Lung (tissue), 12 donors: ENCODE data around the gene DTD2. TPM values are rescaled to one million over a fixed set of nuclear protein-coding genes. Genes with fewer than 3 reads are reported as not detected.

Experiments
- ATAC-seq: fragments of 200-7000 bp; cut with Tn5 transposase; one replicate; pipeline ENCODE4 v1.9.1; 2020; ENCODE audit warnings: moderate number of reproducible peaks; ENCODE audit not compliant: insufficient read depth, low FRiP score
- DNase-seq, 3 donors: peaks; one replicate each; pipeline ENCODE4 v3.0.0-alpha.2; 2013 to 2017
- H3K27ac ChIP-seq, 2 donors: one replicate each; pipeline ENCODE4 v1.5.1; 2013; ENCODE audit warnings: mild to moderate bottlenecking in 2 of 2, moderate library complexity in 2 of 2, control low read depth in 1 of 2, inconsistent platforms in 1 of 2, low read depth in 1 of 2, low read length in 1 of 2
- H3K27me3 ChIP-seq, 3 donors: one replicate each; pipeline ENCODE4 v1.5.1; 2013; ENCODE audit warnings: low read length in 2 of 3; ENCODE audit not compliant: control insufficient read depth in 3 of 3, insufficient read depth in 3 of 3
- H3K36me3 ChIP-seq, 4 donors: one replicate each; pipeline ENCODE4 v1.5.1; 2013; ENCODE audit warnings: low read length in 4 of 4, mild to moderate bottlenecking in 1 of 4, moderate library complexity in 1 of 4; ENCODE audit not compliant: control insufficient read depth in 4 of 4, insufficient read depth in 4 of 4
- H3K4me1 ChIP-seq, 5 donors: one replicate each; pipeline ENCODE4 v1.5.1; 2013; ENCODE audit warnings: low read length in 5 of 5, mild to moderate bottlenecking in 2 of 5, moderate library complexity in 1 of 5; ENCODE audit not compliant: control insufficient read depth in 5 of 5, insufficient read depth in 5 of 5
- H3K4me3 ChIP-seq: one replicate; pipeline ENCODE4 v1.5.1; 2013; ENCODE audit warnings: mild to moderate bottlenecking, control low read depth, moderate library complexity
- H3K9ac ChIP-seq, 2 donors: one replicate each; pipeline ENCODE4 v1.5.1; 2013; ENCODE audit warnings: low read length in 2 of 2, control low read depth in 1 of 2; ENCODE audit not compliant: insufficient read depth in 1 of 2
- H3K9me3 ChIP-seq, 4 donors: one replicate each; pipeline ENCODE4 v1.5.1; 2013; ENCODE audit warnings: low read length in 3 of 4, mild to moderate bottlenecking in 1 of 4, moderate library complexity in 1 of 4; ENCODE audit not compliant: control insufficient read depth in 4 of 4, insufficient read depth in 3 of 4
- WGBS, 2 donors: extraction: QIAGEN DNeasy Blood & Tissue Kit; methylation state at CpG; one replicate each; pipeline ENCODE4 v1.1.7; 2013; 5-methylcytosine and 5-hydroxymethylcytosine counted together
- polyA plus RNA-seq, 2 donors: library from polyadenylated mRNA; stranded (reverse); fragments of 200-250 nt; gene quantifications; one replicate each; pipeline ENCODE4 v1.2.1, GENCODE V29; 2013
- total RNA-seq, 2 donors: library from RNA; depleted of rRNA in 1 of 2; stranded (reverse); fragments of >200 nt in 1 of 2; gene quantifications; one replicate each; pipeline ENCODE4 v1.2.1, GENCODE V29; 2014 to 2021
- TF ChIP-seq, protein P1 (sequence below): IDR thresholded peaks from 2 replicates; pipeline ENCODE4 v1.5.1; 2012; ENCODE audit warnings: mild to moderate bottlenecking; ENCODE audit errors: control extremely low read depth, extremely low read depth
- donor health status: control.
- donor health status: control.
- donor health status: Bipolar disorder and iron deficiency.
- donor health status: healthy.
- donor health status: DM: yes; HTN: yes; CAD: no.

Gene DTD2
- total and polyA plus RNA-seq, 4 donors = 10.4 to 33.3 (median 17.3) TPM

GRCh38 chr14:31401369-31401932 is 55.9 kb downstream of the DTD2 start:
- no peak for ATAC-seq

DNA sequence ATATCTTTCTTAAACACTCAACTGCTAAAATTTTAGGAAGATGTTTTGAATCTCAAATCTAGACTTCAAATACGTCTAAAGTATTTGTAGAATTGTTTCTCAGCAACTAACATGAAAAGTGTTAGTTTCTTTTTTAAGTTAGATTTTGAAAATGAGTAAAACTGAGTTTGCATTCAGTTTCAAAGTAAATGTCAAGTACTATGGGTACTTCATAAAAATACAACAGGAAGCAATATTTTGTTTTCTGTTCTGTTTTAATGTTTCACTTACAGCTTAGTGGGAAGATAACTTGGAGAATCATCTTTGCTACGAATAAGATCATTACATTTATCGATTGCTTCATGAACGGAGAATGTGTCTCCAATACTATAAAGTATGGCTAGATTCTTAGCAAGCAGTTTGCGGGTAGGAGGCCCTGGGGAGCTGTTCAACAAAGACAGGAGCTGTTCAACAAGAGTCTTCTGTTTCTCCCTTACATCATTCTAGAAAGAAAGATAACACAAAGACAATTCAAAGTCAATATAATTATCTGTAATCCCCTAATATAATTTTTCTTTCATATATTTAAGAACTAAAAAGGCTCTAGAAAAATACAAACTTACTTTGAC is 57.2 kb downstream of the DTD2 start:
- H3K4me3 ChIP-seq = no peak overlapping the region
- H3K27ac ChIP-seq = no peak overlapping the region
- DNase-seq (no peak), ATAC-seq (no peak)
- peaks cover 0 to 14% (median 12%) of the 10 kb centered on the region in 4 donors for H3K36me3 ChIP-seq
- no peaks in the 10 kb centered on the region for H3K27me3 ChIP-seq
- TF ChIP-seq, protein P1, sequence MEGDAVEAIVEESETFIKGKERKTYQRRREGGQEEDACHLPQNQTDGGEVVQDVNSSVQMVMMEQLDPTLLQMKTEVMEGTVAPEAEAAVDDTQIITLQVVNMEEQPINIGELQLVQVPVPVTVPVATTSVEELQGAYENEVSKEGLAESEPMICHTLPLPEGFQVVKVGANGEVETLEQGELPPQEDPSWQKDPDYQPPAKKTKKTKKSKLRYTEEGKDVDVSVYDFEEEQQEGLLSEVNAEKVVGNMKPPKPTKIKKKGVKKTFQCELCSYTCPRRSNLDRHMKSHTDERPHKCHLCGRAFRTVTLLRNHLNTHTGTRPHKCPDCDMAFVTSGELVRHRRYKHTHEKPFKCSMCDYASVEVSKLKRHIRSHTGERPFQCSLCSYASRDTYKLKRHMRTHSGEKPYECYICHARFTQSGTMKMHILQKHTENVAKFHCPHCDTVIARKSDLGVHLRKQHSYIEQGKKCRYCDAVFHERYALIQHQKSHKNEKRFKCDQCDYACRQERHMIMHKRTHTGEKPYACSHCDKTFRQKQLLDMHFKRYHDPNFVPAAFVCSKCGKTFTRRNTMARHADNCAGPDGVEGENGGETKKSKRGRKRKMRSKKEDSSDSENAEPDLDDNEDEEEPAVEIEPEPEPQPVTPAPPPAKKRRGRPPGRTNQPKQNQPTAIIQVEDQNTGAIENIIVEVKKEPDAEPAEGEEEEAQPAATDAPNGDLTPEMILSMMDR = no peak
- H3K9me3 ChIP-seq = no peaks in the 10 kb centered on the region
- no peak overlapping the region for H3K9ac ChIP-seq
- WGBS, 2 donors = 90 to 95% methylated on average over 5 of the region's 5 CpGs
- peaks cover 0 to 5% (median 0%) of the 10 kb centered on the region in 5 donors for H3K4me1 ChIP-seq

More at GRCh38 chr14:31401369-31401932, 55.9 kb downstream of the DTD2 start:
- Histone ChIP-seq H3K4me1 (peaks cover 0 to 5% (median 0%) of the 10 kb centered on the region in 5 donors), H3K4me3 (no peak overlapping the region), H3K27ac (no peak overlapping the region), H3K9me3 (no peaks in the 10 kb centered on the region), H3K9ac (no peak overlapping the region), H3K36me3 (peaks cover 0 to 12% (median 10%) of the 10 kb centered on the region in 4 donors), H3K27me3 (no peaks in the 10 kb centered on the region)
- no peak for DNase-seq
- TF ChIP-seq, protein P1 = no peak
- 97 to 98% methylated on average over 3 of the region's 3 CpGs for WGBS, 2 donors

Other genes starting within 250 kb of the DTD2 start
- 100 to 1,000 TPM; 150 to 399 TPM for gene HECTD1, start 249.7 kb downstream of the DTD2 start, total RNA-seq
- gene HECTD1, start 249.7 kb downstream of the DTD2 start, polyA plus RNA-seq = 10 to 100 TPM; 44.8 to 45.9 TPM
- gene HEATR5A, start 37.0 kb downstream of the DTD2 start, total RNA-seq = 10 to 100 TPM; 37.6 to 54.0 TPM
- gene HEATR5A, start 37.0 kb downstream of the DTD2 start, polyA plus RNA-seq = 10 to 100 TPM; 10.9 to 20.1 TPM
- not detected for gene GPR33, start 30.5 kb upstream of the DTD2 start, total RNA-seq
- not detected for gene GPR33, start 30.5 kb upstream of the DTD2 start, polyA plus RNA-seq
- gene NUBPL, start 103.9 kb upstream of the DTD2 start, total RNA-seq = 10 to 100 TPM; 14.6 to 20.9 TPM
- gene NUBPL, start 103.9 kb upstream of the DTD2 start, polyA plus RNA-seq = 1 to 10 TPM; 3.0 to 4.4 TPM